GM18499 (cell line): Measurements from ENCODE around the gene RAB4B.
"Not testable (repeated sequence)": the region's sequence is repeated elsewhere in the genome, so short reads cannot be mapped to it uniquely, and the experiment has no call there.

Experiments used
- ATAC-seq: cut with Tn5 transposase; IDR thresholded peaks from one replicate; pipeline ENCODE4 v1.9.1; 2021; ENCODE audit warnings: moderate number of reproducible peaks; ENCODE audit not compliant: insufficient read depth, unreplicated experiment

The RAB4B gene

DNA sequence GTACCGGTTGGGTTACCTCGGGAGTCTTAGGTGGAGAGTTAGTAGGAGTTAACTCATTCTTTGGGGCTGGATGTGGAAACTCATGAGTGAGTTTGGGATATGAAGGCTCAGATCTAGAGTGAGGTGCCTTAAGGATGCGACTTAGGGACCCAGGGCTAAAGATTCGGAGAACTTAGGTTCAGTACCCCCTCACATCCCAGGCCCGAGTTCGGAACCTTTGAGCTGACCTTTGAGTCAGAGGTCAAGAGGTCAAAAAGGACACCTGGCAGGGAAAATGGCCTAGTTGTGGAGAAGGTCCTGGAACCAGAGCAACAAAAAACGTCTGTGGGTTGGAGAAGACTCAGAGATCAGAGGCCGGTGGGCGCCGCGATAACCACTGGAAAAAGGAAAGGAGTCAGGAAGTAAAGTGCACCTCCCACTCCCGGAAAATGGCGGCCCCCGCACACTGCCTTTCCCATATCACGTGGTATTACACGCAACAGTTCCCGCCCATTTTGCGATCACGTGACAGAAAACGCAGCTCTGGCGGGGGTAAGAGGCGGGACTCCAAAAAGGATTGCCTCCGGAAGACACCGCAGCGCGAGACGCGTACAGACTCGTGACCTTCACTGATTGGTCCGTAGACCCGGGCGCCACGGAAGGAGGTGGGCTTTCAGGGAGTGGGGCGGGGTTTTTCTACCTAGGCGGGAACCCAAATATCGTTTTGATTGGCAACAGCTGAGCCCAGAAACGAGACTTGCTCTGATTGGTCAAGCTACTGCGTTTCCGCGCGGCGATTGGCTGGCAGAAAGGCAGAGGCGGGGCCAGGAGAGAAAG is 27.8 kb upstream of the RAB4B start, which contains the start of gene ACTMAP:
Gene ACTMAP, minus strand, starts transcription at position 420 of the 816 bp plus-strand sequence. CDS start 674 bp downstream, outside the sequence.
- ATAC-seq = peak; percentile 78

DNA sequence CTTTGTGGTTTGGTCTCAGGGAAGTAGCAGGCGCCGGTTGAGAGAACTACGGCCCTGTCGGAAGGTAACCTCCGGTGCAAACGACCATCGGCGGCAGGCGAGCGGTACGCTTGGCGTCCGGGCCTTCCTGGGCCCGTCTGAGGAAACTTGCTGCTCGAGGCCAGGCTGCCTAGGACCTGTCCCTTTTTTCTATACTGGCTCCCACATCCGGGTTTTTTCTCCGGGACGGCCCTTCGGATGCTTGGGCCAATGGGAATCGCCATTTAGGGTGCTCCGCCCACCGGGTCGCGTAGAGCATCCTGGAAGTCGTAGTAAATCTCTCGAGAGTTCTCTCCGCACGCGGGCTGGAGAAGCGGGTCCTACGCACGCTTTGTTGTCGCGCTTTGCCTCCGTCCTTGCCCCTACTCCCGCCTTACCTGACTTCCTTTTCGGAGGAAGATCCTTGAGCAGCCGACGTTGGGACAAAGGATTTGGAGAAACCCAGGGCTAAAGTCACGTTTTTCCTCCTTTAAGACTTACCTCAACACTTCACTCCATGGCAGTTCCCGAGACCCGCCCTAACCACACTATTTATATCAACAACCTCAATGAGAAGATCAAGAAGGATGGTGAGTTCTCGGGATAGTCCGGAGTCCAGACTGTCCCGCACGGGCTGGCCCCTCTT is 27.0 kb upstream of the RAB4B start, which contains the start of gene SNRPA:
Gene SNRPA, plus strand, starts transcription at position 330 of the 664 bp plus-strand sequence. Its CDS starts 206 bp downstream, at position 536.
- ATAC-seq = peak; percentile 25

DNA sequence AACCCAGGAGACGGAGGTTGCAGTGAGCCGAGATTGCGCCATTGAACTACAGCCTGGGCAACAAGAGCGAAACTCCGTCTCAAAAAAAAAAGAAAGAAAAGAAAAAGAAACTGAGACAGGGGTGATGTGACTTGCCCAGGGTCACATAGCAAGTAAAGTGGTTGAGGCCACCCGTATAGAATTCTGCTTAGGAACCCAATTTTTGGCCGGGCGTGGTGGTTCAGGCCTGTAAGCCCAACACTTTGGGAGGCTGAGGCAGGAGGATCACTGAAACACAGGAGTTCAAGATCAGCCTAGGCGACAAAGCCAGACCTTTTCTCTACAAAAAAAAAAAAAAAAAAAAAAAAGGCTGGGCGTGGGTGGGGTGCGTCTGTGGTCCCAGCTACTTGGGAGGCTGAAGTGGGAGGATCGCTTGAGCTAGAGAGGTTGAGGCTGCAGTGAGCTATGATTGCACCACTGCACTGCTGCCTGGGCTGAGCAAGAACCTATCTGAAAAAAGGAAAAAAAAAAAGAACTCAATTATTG is 25.7 kb upstream of the RAB4B start:
- ATAC-seq = no peak

DNA sequence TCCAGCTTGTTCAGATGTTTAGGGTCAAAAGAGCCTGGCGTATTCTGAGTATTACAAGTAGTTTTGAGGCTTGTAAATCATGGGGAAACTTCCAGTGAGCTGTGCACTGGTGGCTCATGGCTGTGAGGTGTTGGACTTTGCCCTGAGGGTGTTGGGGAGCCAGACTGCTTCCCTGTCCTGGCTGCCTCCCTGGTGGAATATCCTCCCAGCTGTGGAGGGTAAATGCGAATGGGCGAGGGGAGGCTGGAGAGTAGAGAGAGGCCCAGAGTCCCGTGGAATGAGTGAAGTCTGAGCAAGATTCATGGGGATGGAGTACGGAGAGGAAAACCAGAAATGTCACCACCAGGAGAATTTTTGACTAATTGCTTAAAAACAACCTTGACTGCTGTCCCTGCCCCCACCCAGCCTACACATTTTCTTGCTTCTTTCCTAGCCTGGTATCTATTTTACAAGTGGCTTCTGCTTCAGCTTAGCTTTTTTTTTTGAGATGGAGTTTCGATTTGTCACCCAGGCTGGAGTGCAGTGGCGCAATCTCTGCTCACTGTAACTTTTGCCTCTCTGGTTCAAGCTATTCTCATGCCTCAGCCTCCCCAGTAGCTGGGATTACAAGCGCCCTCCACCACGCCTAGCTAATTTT is 23.3 kb upstream of the RAB4B start:
- no peak for ATAC-seq

DNA sequence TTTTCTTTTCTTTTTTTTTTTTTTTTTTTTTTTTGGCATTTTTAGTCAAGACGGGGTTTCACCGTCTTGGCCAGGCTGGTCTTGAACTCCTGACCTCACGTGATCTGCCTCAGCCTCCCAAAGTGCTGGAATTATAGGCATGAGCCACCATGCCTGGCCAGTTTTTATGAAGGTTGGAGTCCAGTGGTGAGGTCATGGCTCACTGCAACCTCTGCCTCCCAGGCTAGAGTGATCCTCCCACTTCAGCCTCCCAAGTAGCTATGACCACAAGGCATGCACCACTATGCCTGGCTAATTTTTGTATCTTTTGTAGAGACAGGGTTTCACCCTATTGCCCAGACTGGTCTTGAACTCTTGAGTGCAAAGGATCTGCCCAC is 22.8 kb upstream of the RAB4B start:
- ATAC-seq = no peak

DNA sequence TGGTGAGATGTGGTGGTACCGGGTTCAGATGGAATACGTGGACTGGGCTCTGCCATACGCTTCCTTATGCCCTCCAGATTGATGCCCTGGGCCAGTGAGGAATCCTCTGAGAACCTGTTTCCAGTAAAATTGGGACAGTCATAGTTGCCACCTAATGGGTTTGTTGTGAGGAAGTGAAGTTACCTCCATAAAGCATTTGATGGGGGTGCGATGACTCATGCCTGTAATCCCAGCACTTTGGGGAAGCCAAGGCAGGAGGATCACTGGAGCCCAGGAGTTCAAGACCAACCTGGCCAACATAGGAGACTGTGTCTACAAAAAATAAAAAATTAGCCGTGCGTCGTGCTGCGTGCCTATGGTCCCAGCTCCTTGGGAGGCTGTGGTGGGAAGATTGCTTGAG is 22.3 kb upstream of the RAB4B start:
- no peak for ATAC-seq

DNA sequence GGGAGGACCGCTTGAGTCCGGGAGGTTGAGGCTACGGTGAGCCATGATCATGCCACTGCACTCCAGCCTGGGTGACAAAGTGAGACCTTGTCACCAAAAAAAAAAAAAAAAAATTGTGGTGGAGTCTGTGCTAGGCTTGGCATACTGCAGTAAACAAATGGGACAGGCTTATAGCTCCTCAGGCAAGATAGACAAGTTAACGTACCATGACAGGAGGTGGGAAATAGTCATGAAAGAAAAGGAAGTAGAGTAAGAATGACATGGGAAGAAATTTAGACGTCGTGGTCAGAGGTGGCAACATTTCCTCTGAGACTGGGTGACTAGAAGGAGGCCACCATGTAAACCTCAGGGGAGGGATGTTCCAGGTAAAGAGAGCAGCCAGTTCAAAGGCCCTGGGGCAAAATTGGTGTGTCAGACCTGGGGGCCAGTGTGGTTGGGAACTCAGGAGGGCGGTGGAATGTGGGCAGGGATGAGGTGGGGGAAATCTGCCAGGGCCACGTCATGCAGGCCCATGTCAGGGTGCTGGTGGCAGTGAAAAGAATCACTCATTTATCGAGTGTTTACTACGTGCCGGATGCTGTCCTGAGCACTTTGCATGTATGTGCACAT is 21.4 kb upstream of the RAB4B start:
- no peak for ATAC-seq

DNA sequence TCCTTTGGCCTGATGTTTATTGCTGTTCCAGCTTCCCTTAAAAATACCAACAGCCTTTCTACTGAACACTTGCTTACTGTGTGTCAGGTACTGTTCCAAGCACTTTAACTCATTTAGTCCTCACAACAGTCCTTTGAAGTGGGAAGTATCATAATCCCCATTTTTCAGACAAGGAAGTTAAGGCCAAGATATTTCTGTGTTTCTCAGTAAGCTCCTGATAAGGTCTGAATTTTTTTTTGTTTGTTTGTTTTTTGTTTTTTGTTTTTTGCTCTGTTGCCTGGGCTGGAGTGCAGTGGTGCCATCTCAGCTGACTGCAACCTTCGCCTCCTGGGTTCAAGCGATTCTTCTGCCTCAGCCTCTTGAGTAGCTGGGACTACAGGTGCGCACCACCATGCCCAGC is 19.6 kb upstream of the RAB4B start:
- no peak for ATAC-seq

DNA sequence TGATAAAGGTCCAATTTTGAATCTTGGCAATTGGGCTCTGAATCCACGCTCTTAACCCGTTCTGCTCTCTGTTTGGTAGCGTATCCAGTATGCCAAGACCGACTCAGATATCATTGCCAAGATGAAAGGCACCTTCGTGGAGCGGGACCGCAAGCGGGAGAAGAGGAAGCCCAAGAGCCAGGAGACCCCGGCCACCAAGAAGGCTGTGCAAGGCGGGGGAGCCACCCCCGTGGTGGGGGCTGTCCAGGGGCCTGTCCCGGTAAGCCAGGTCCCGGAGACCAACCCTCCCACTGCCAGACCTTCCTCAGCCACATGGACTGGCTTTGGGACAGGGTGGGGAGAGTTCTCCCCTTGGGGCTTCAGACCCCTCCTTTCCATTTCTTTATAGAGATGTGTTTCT is 18.7 kb upstream of the RAB4B start:
- no peak for ATAC-seq

DNA sequence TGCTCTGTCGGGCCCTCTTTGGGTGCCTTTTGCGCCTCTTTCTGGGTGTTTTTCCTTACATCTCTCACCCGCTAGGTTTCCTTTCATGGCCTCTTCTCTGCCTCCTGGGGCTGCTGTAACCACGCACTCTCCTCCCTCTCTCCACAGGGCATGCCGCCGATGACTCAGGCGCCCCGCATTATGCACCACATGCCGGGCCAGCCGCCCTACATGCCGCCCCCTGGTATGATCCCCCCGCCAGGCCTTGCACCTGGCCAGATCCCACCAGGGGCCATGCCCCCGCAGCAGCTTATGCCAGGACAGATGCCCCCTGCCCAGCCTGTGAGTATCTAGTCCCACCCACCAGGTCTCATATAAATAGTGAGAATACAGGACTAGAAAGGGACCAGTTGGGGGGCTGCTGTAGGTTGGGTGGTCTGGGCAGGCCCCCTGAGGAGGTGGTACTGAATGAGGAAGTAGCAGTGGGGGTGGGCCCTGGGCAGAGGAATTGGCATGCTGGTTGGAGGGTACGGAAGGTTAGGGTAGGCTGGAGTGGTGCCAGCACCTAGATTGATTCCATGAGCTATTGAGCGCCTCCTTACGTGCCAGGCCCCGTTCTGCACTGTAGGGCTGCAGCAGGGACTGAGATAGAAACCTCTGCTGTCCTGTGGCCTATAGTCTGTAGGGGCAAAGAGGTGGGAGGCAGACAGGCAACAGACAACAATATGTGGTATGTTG is 15.1 kb upstream of the RAB4B start:
- no peak for ATAC-seq

DNA sequence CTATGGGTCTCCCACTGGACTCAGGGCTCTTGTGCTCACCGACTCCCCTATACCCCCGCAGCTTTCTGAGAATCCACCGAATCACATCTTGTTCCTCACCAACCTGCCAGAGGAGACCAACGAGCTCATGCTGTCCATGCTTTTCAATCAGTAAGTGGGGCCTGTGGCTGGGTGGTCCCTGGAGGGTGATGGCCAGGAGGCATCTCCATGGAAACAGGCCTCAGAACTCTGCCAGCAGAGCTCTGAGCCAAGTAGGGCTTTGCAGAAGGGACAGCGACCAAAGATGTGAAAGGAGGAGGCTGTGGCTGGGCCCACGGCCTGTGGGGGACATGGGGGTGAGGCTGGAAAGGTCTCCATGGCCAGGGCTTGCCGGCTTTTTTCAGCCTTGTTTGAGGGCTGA is 14.5 kb upstream of the RAB4B start:
- no peak for ATAC-seq

DNA sequence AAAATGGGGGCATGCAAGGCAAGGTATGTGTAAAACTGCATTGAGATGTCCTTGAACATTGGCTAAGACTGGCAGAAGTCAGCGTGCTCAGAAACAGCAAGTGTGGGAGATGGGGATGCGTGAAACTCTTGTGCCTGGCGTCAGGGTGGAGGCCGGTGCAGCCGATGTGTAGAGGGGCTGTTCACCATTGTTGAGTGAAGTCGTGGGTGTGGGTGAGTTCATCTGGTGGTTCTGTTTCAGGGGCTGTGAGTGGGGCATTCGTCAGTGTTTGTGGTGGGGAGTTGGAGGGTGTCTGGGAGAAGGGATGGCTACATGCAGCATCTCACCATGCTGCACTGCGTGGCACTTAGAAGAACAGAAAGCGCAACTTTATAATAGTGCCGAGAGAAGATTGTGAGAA is 14.1 kb upstream of the RAB4B start:
- ATAC-seq = no peak

DNA sequence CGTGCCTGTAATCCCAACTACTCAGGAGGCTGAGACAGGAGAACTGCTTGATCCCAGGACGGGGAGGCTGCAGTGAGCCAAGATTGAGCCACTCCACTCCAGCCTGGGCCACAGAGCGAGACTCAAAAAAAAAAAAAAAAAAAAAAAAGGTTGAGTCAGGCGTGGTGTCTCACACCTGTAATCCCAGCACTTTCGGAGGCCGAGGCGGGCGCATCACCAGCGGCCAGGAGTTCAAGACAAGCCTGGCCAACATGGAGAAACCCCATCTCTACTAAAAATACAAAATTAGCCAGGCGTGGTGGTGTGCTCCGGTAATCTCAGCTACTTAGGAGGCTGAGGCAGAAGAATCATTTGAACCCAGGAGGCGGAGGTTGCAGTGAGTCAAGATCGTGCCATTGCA is 11.7 kb upstream of the RAB4B start:
- ATAC-seq = not testable (repeated sequence)

DNA sequence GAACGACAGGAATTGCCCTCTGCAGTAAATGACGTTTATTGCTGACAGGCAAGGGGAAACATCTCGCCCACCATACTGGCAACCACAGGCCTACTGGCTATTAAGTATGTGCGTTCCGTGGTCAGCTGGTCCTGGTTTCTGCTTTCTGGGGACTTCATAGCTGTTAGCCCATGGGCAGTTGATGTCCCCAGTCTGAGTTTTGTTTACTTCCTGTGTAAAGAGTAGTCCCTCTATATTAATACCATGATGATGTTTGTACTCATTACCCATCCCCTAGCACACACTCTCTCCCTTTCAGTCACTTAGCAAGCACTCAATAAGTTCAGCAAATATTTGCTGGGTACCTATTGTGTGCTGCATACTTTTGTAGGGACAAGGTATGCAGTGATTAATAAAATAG is 9.2 kb upstream of the RAB4B start:
- ATAC-seq = no peak

DNA sequence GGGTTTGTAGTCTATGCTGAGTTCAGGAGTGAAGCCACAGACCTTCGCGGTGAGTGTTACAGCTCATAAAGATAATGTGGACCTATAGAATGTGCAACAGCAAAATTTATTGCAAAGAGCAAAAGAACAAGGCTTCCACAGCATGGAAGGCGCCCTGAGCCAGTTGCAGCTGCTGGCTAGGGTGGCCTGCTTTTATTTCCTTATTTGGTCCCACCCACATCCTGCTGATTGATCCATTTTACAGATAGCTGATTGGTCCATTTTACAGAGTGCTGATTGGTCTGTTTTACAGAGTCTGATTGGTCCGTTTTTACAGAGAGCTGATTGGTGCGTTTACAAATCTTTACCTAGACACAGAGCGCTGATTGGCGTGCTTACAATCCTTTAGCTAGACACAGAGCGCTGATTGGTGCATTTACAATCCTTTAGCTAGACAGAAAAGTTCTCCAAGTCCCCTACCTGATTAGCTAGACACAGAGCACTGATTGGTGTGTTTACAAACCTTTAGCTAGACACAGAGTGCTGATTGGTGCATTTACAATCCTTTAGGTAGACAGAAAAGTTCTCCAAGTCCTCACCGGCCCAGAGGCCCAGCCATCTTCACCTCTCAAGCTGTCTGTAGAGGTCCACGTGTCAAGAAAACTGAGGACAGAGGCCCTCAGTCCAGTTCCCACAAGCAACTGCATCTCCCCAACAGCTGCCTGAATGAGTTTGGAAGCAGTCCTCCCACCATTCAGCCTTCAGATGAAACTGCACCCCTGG is 6.8 kb upstream of the RAB4B start:
- ATAC-seq = not testable (repeated sequence)

DNA sequence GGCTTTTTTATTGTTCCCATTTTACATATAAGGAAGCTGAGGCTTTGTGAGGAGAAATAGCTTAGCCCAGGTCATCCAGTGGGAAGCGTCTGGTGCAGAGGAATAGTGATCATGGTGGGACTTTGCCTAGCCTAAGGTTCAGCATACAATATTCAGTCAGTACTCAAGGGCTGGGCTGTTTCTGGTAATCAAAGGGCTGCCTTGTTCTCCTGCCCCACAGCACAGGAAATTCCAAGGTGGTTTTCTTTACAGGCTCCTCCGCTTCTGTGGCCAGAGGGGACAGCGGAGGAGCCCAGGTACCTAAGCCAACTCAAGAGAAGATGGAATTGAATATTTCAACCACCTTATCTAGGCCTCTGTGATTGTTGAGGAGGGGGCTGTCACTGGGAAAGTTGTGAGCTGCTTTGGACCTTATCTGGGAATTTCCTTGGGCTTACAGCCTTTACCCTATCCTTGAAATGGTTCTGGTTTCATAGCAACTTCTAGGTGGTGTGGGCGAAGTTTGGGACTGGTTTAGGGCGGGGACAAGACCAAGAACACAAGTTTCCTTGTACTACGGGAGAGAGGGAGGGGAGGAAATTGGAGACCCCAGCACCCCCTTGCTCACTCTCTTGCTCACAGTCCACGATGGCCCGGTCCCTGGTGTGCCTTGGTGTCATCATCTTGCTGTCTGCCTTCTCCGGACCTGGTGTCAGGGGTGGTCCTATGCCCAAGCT is 3.0 kb upstream of the RAB4B start, which contains the start of gene MIA:
Gene MIA, plus strand, starts transcription at position 606 of the 716 bp plus-strand sequence. Its CDS starts 22 bp downstream, at position 628.
- ATAC-seq = no peak

DNA sequence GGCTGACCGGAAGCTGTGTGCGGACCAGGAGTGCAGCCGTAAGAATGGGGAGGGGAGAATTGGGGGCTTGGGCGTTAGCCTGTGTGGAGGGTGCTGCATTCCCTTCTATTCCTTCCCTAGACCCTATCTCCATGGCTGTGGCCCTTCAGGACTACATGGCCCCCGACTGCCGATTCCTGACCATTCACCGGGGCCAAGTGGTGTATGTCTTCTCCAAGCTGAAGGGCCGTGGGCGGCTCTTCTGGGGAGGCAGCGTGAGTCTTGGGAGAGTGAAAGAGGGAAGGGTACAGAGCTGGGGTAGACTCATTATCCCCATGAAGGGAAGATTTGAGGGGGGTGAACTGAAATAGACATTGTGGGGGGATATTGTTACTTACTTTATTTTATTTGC is 2.4 kb upstream of the RAB4B start:
- ATAC-seq = no peak

DNA sequence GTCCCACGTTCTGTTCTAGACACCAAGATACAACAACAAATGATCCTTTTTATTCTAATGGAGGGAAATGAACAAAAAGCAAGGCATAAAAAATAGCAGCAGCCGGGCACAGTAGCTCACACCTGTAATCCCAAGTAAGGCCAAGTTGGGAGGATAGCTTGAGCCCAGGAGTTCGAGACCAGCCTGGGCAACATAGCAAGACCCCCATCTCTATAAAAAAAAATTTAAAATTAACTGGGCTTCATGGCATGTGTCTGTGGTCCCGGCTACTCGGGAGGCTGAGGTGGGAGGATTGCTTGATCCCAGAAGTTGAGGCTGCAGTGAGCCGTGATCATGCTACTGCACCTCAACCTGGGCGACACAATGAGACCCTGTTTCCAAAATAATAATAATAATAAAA is 1.7 kb upstream of the RAB4B start:
- ATAC-seq = no peak
